ENCODE data around the gene ABHD2. TPM values are rescaled to one million over a fixed set of nuclear protein-coding genes. Genes with fewer than 3 reads are reported as not detected.
A peak's percentile ranks its signal among the peaks of the same experiment; 100 is the strongest.
"Not testable (repeated sequence)": the region's sequence is repeated elsewhere in the genome, so short reads cannot be mapped to it uniquely, and the experiment has no call there.

The ABHD2 gene
- polyA plus RNA-seq, 2 donors: 3.8 to 6.0 TPM

GRCh38 chr15:89140595-89140994 is 52.3 kb downstream of the ABHD2 start:
- peaks cover 2 to 8% of the 10 kb centered on the region in 2 donors for H3K4me1 ChIP-seq (ENCODE audit: control insufficient read depth in 2 of 2, insufficient read depth in 2 of 2, low read length in 1 of 2)
- H3K4me3 ChIP-seq (ENCODE audit: low read depth in 1 of 2, low read length in 2 of 2): no peak overlapping the region
- H3K36me3 ChIP-seq (ENCODE audit: control insufficient read depth in 2 of 2, insufficient read depth in 2 of 2, low read length in 1 of 2): peaks cover 3% of the 10 kb centered on the region in 2 donors
- H3K27ac ChIP-seq (ENCODE audit: low read depth in 2 of 2, low read length in 1 of 2): no peak overlapping the region
- no peaks in the 10 kb centered on the region for H3K9me3 ChIP-seq (ENCODE audit: control insufficient read depth in 2 of 2, insufficient read depth in 1 of 2, low read depth in 1 of 2, low read length in 1 of 2)
- H3K27me3 ChIP-seq (ENCODE audit: control insufficient read depth in 1 of 2, insufficient read depth in 2 of 2, low read length in 2 of 2): no peaks in the 10 kb centered on the region
- WGBS, 2 donors: 73 to 82% methylated on average over 4 of the region's 4 CpGs

DNA sequence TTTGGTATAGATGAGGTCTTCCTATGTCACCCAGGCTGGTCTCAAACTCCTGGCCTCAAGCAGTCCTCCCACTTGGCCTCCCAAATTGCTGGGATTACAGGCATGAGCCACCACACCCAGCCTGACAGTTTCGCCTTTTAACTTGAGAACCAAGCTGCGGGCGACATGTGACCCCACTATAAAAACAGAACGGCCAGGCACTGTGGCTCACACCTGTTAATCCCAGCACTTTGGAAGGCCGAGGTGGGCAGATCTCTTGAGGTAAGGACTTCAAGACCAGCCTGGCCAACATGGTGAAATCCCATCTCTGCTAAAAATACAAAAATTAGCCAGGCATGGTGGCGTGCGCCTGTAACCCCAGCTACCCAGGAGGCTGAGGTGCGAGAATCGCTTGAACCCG is 52.9 kb downstream of the ABHD2 start:
- 97% methylated on average over 10 of the region's 10 CpGs for WGBS, 2 donors
- H3K36me3 ChIP-seq (ENCODE audit: control insufficient read depth in 2 of 2, insufficient read depth in 2 of 2, low read length in 1 of 2); H3K4me1 ChIP-seq (ENCODE audit: control insufficient read depth in 2 of 2, insufficient read depth in 2 of 2, low read length in 1 of 2); H3K4me3 ChIP-seq (ENCODE audit: low read depth in 1 of 2, low read length in 2 of 2); H3K9me3 ChIP-seq (ENCODE audit: control insufficient read depth in 2 of 2, insufficient read depth in 1 of 2, low read depth in 1 of 2, low read length in 1 of 2); H3K27ac ChIP-seq (ENCODE audit: low read depth in 2 of 2, low read length in 1 of 2); H3K27me3 ChIP-seq (ENCODE audit: control insufficient read depth in 1 of 2, insufficient read depth in 2 of 2, low read length in 2 of 2): not testable (repeated sequence)

DNA sequence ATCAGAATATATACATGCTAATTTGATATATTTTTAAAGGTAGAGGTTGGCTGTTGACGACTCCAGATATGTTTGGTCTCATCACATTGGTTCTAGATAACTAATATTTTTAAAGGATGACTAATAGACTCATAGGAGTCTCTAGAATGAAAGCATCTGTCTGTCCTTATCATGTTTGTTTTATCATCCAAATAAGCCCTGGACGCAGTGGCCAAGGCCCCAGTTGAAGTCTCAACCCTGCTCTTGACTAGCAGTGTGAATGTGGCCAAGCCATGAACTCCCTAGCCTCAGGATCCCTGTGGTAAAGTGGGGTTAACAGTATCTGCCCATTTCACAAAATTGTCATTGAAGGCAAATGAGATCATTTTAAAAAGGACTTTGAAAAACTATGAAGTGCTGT is 53.6 kb downstream of the ABHD2 start:
- H3K4me1 ChIP-seq (ENCODE audit: control insufficient read depth in 2 of 2, insufficient read depth in 2 of 2, low read length in 1 of 2): peaks cover 2 to 8% of the 10 kb centered on the region in 2 donors
- H3K9me3 ChIP-seq (ENCODE audit: control insufficient read depth in 2 of 2, insufficient read depth in 1 of 2, low read depth in 1 of 2, low read length in 1 of 2): no peaks in the 10 kb centered on the region
- WGBS, 2 donors: 71 to 81% methylated on average over 2 of the region's 2 CpGs
- no peaks in the 10 kb centered on the region for H3K27me3 ChIP-seq (ENCODE audit: control insufficient read depth in 1 of 2, insufficient read depth in 2 of 2, low read length in 2 of 2)
- peaks cover 0 to 3% of the 10 kb centered on the region in 2 donors for H3K36me3 ChIP-seq (ENCODE audit: control insufficient read depth in 2 of 2, insufficient read depth in 2 of 2, low read length in 1 of 2)
- H3K4me3 ChIP-seq (ENCODE audit: low read depth in 1 of 2, low read length in 2 of 2): no peak overlapping the region
- no peak overlapping the region for H3K27ac ChIP-seq (ENCODE audit: low read depth in 2 of 2, low read length in 1 of 2)

GRCh38 chr15:89142423-89142822 is 54.2 kb downstream of the ABHD2 start:
- no peak overlapping the region for H3K27ac ChIP-seq (ENCODE audit: low read depth in 2 of 2, low read length in 1 of 2)
- peaks cover 0 to 3% of the 10 kb centered on the region in 2 donors for H3K36me3 ChIP-seq (ENCODE audit: control insufficient read depth in 2 of 2, insufficient read depth in 2 of 2, low read length in 1 of 2)
- peaks cover 2 to 8% of the 10 kb centered on the region in 2 donors for H3K4me1 ChIP-seq (ENCODE audit: control insufficient read depth in 2 of 2, insufficient read depth in 2 of 2, low read length in 1 of 2)
- H3K27me3 ChIP-seq (ENCODE audit: control insufficient read depth in 1 of 2, insufficient read depth in 2 of 2, low read length in 2 of 2): no peaks in the 10 kb centered on the region
- 75 to 81% methylated on average over 5 of the region's 5 CpGs for WGBS, 2 donors
- H3K9me3 ChIP-seq (ENCODE audit: control insufficient read depth in 2 of 2, insufficient read depth in 1 of 2, low read depth in 1 of 2, low read length in 1 of 2): no peaks in the 10 kb centered on the region
- no peak overlapping the region for H3K4me3 ChIP-seq (ENCODE audit: low read depth in 1 of 2, low read length in 2 of 2)

DNA sequence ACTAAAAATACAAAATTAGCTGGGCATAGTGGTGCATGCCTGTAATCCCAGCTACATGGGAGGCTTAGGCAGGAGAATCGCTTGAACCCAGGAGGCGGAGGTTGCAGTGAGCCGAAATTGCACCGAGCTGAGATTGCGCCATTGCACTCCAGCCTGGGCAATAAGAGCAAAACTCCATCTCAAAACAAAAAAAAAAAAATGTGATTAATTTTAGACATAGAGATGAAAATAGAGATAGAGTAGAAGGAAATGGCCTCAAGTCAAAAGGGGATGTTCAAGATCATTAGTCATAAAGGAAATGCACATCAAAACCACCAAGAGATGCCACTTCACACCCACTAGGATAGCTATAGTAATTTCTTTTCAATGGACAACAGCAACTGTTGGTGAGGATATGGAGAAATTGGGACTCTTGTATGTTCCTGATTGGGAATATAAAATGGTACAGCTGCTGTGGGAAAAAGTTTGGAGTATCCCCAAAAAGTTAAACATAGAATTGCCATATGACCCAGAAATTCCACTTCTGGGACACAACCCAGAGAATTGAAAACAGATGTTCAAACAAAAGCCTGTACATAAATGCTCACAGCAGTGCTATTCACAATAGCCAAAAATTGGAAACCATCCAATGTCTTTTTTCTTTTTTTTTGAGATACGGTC is 55.4 kb downstream of the ABHD2 start:
- peaks cover 0 to 3% of the 10 kb centered on the region in 2 donors for H3K36me3 ChIP-seq (ENCODE audit: control insufficient read depth in 2 of 2, insufficient read depth in 2 of 2, low read length in 1 of 2)
- peaks cover 0 to 3% of the 10 kb centered on the region in 2 donors for H3K4me1 ChIP-seq (ENCODE audit: control insufficient read depth in 2 of 2, insufficient read depth in 2 of 2, low read length in 1 of 2)
- H3K27me3 ChIP-seq (ENCODE audit: control insufficient read depth in 1 of 2, insufficient read depth in 2 of 2, low read length in 2 of 2): no peaks in the 10 kb centered on the region
- 51 to 62% methylated on average over 6 of the region's 6 CpGs for WGBS, 2 donors
- H3K9me3 ChIP-seq (ENCODE audit: control insufficient read depth in 2 of 2, insufficient read depth in 1 of 2, low read depth in 1 of 2, low read length in 1 of 2): no peaks in the 10 kb centered on the region
- no peak overlapping the region for H3K4me3 ChIP-seq (ENCODE audit: low read depth in 1 of 2, low read length in 2 of 2)
- peak overlapping the region in 1 of 2 donors; percentile 38 for H3K27ac ChIP-seq (ENCODE audit: low read depth in 2 of 2, low read length in 1 of 2)

- Histone ChIP-seq H3K4me3 (ENCODE audit: low read depth in 1 of 2, low read length in 2 of 2) (no peak overlapping the region), H3K36me3 (ENCODE audit: control insufficient read depth in 2 of 2, insufficient read depth in 2 of 2, low read length in 1 of 2) (peaks cover 0 to 3% of the 10 kb centered on the region in 2 donors), H3K27ac (ENCODE audit: low read depth in 2 of 2, low read length in 1 of 2) (no peak overlapping the region), H3K9me3 (ENCODE audit: control insufficient read depth in 2 of 2, insufficient read depth in 1 of 2, low read depth in 1 of 2, low read length in 1 of 2) (no peaks in the 10 kb centered on the region), H3K4me1 (ENCODE audit: control insufficient read depth in 2 of 2, insufficient read depth in 2 of 2, low read length in 1 of 2) (peaks cover 0 to 3% of the 10 kb centered on the region in 2 donors), H3K27me3 (ENCODE audit: control insufficient read depth in 1 of 2, insufficient read depth in 2 of 2, low read length in 2 of 2) (no peaks in the 10 kb centered on the region)
- WGBS, 2 donors: 93 to 95% methylated on average over 3 of the region's 3 CpGs
These were observed 56.2 kb downstream of the ABHD2 start for GRCh38 chr15:89144491-89144890.

DNA sequence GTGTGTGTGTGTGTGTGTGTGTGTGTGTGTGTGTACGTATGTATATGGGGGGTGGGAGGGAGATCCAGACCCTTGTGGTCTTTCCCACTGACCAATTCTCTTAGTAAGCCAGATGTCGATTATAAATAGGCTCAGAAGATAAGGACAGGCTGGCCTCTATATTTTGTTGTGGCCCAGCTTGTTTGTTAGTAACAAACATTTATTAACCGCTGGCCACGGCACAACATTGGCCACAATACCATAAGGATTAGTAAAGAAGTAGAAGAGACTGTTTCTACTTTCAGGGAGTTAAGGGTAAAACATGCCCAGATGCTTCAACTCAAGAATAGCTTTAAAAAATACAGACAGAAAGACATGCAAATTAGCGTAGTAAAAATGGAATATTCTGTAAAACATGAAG is 58.1 kb downstream of the ABHD2 start:
- no peak overlapping the region for H3K27ac ChIP-seq (ENCODE audit: low read depth in 2 of 2, low read length in 1 of 2)
- H3K4me3 ChIP-seq (ENCODE audit: low read depth in 1 of 2, low read length in 2 of 2): no peak overlapping the region
- H3K4me1 ChIP-seq (ENCODE audit: control insufficient read depth in 2 of 2, insufficient read depth in 2 of 2, low read length in 1 of 2): no peaks in the 10 kb centered on the region
- no peaks in the 10 kb centered on the region for H3K36me3 ChIP-seq (ENCODE audit: control insufficient read depth in 2 of 2, insufficient read depth in 2 of 2, low read length in 1 of 2)
- WGBS, 2 donors: 76 to 77% methylated on average over 5 of the region's 5 CpGs
- H3K27me3 ChIP-seq (ENCODE audit: control insufficient read depth in 1 of 2, insufficient read depth in 2 of 2, low read length in 2 of 2): no peaks in the 10 kb centered on the region
- H3K9me3 ChIP-seq (ENCODE audit: control insufficient read depth in 2 of 2, insufficient read depth in 1 of 2, low read depth in 1 of 2, low read length in 1 of 2): no peaks in the 10 kb centered on the region

DNA sequence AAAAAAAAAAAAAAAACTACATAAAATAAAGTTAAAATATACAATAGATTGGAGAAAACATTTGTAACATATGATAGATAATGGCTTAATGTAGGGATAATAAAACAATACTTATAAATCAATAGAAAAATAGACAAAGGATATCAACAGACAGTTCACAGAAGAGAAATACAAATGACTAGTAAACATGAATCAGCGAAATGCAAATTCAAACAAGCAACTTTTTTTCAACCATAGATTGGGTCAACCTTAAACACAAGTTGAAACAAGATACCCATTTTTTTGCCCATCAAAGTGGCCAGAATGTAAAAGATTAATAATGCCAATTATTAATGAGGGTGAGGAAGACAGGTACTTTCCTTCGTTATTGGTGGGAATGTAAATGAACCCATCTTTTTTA is 59.9 kb downstream of the ABHD2 start:
- no peaks in the 10 kb centered on the region for H3K4me1 ChIP-seq (ENCODE audit: control insufficient read depth in 2 of 2, insufficient read depth in 2 of 2, low read length in 1 of 2)
- H3K27ac ChIP-seq (ENCODE audit: low read depth in 2 of 2, low read length in 1 of 2): no peak overlapping the region

DNA sequence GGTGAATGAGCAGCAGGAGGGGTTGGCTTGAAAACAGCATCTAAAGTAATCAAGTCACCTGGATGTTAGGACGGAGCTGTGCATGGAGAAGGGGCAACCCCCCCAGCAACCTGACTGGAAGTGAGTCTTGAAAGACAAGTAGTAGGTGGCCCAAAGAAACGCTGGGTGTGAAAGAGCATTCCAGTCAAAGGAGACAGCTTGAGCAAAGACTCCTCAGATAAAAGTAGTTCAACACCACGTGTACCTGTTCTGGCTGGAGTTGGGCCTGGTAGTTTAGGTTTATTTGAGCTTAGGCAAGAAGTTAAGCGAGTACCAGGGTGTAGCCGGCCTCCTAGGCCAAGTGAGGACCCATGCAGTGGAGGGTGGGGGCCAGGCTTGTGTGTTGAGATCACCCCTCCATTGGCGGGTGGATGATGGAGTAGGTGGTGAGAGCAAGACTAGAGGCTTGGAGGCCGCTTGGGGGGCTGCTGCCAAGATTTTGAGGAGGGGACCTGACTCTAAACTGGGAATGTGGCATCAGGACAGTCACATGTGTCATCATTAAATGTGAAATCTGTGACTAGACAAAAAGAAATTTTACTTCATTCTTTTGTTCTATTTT is 61.3 kb downstream of the ABHD2 start:
- H3K4me1 ChIP-seq (ENCODE audit: control insufficient read depth in 2 of 2, insufficient read depth in 2 of 2, low read length in 1 of 2): no peaks in the 10 kb centered on the region
- peaks cover 4 to 8% of the 10 kb centered on the region in 2 donors for H3K36me3 ChIP-seq (ENCODE audit: control insufficient read depth in 2 of 2, insufficient read depth in 2 of 2, low read length in 1 of 2)
- 66 to 76% methylated on average over 7 of the region's 7 CpGs for WGBS, 2 donors
- H3K4me3 ChIP-seq (ENCODE audit: low read depth in 1 of 2, low read length in 2 of 2): no peak overlapping the region
- H3K27me3 ChIP-seq (ENCODE audit: control insufficient read depth in 1 of 2, insufficient read depth in 2 of 2, low read length in 2 of 2): no peaks in the 10 kb centered on the region
- no peaks in the 10 kb centered on the region for H3K9me3 ChIP-seq (ENCODE audit: control insufficient read depth in 2 of 2, insufficient read depth in 1 of 2, low read depth in 1 of 2, low read length in 1 of 2)
- no peak overlapping the region for H3K27ac ChIP-seq (ENCODE audit: low read depth in 2 of 2, low read length in 1 of 2)

More for the DNA sequence above, 59.9 kb downstream of the ABHD2 start:
- Histone ChIP-seq H3K4me3 (ENCODE audit: low read depth in 1 of 2, low read length in 2 of 2) (no peak overlapping the region), H3K9me3 (ENCODE audit: control insufficient read depth in 2 of 2, insufficient read depth in 1 of 2, low read depth in 1 of 2, low read length in 1 of 2) (no peaks in the 10 kb centered on the region), H3K36me3 (ENCODE audit: control insufficient read depth in 2 of 2, insufficient read depth in 2 of 2, low read length in 1 of 2) (peaks cover 4 to 5% of the 10 kb centered on the region in 2 donors), H3K27me3 (ENCODE audit: control insufficient read depth in 1 of 2, insufficient read depth in 2 of 2, low read length in 2 of 2) (no peaks in the 10 kb centered on the region)
- 73 to 87% methylated on average over 2 of the region's 2 CpGs for WGBS, 2 donors

DNA sequence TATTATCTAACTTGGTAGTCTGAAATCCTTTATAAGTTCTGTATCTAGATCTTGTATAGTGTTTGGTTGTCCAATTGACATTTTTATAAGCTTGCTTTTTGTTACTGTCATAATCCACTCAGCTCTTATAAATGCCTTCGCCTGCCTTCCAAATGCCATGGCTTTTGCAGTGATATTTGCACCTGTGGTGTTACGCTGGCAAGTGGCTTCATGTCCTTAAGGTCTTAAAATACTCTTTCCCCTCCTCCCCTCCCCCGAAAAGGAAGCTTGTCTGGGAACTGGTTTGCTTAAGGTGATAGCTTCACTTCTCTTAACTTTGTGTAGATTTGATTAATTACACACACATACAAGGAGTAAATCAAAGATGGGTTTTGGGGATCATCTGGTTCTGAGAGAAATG is 62.0 kb downstream of the ABHD2 start:
- peaks cover 6 to 8% of the 10 kb centered on the region in 2 donors for H3K36me3 ChIP-seq (ENCODE audit: control insufficient read depth in 2 of 2, insufficient read depth in 2 of 2, low read length in 1 of 2)
- no peak overlapping the region for H3K27ac ChIP-seq (ENCODE audit: low read depth in 2 of 2, low read length in 1 of 2)
- 71 to 88% methylated on average over 3 of the region's 3 CpGs for WGBS, 2 donors
- no peak overlapping the region for H3K4me3 ChIP-seq (ENCODE audit: low read depth in 1 of 2, low read length in 2 of 2)
- H3K9me3 ChIP-seq (ENCODE audit: control insufficient read depth in 2 of 2, insufficient read depth in 1 of 2, low read depth in 1 of 2, low read length in 1 of 2): no peaks in the 10 kb centered on the region
- no peaks in the 10 kb centered on the region for H3K4me1 ChIP-seq (ENCODE audit: control insufficient read depth in 2 of 2, insufficient read depth in 2 of 2, low read length in 1 of 2)
- no peaks in the 10 kb centered on the region for H3K27me3 ChIP-seq (ENCODE audit: control insufficient read depth in 1 of 2, insufficient read depth in 2 of 2, low read length in 2 of 2)
